Endometrial microvascular endothelial cells (primary cell): Measurements from ENCODE around the gene TAS1R1. TPM values are rescaled to one million over a fixed set of nuclear protein-coding genes. Genes with fewer than 3 reads are reported as not detected.

Experiments used
- in situ Hi-C: cut with HindIII; loops from 2 replicates; pipeline ENCODE4 v1.10.0; 2017; ENCODE audit warnings: low sequenced_read_pairs, low pct_unique_long_range_greater_than_20kb; ENCODE audit errors: inconsistent ontology term
- total RNA-seq: library from RNA; depleted of rRNA; stranded (reverse); fragments of >200 nt; gene quantifications from one replicate; pipeline ENCODE4 v1.2.3, GENCODE V29; 2015; ENCODE audit errors: inconsistent ontology term

The TAS1R1 gene
- total RNA-seq, 1 donor from 2014 or later, result not detected

GRCh38 chr1:6623269-6623965 lies 68.3 kb downstream of the TAS1R1 start:
- in situ Hi-C loops, result no loop called here

DNA sequence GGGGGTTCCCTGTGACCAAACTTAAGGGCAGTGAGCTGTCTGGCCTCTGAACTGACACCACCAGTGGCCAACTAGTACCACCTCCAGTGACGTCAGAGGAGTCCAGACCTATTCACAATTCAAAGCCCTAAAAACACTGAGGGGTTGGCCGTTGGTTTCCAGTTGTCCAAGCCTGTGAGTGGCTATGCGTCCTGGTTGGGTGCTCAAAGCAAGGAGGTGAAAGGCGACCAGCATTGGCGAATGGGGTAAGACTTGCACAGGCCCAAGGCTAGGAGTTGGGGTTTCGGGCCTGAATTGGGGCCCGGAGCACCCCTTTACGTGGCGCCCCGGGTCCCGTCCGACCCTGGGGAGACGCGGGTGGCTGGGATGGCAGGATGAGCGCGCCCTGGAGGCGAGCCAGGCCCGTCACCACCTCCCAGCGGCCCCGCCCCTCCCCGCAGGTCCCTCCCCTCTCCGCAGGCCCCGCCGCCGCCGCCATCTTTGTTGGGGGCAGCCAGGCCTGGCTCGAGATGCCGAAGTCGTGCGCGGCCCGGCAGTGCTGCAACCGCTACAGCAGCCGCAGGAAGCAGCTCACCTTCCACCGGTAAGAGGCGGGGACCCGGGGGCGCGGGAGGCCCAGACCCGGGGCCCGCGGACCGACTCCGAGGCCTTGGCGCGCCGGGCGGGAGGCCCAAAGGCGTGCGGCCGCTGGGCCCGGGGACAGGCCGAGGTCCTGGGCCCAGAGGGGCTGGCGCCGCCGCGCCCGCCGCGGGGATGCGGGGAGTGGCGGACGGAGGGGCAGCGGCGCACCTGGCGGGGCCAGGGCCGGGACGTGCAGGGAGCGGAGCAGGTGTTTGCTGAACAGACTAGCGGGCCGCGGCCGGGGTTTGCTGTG lies 69.8 kb downstream of the TAS1R1 start, which contains the start of gene THAP3:
TSS of gene THAP3 (plus strand) at position 159 of the 874 bp plus-strand sequence. CDS start at position 510, 351 bp downstream.
- in situ Hi-C loops, result no loop called here

DNA sequence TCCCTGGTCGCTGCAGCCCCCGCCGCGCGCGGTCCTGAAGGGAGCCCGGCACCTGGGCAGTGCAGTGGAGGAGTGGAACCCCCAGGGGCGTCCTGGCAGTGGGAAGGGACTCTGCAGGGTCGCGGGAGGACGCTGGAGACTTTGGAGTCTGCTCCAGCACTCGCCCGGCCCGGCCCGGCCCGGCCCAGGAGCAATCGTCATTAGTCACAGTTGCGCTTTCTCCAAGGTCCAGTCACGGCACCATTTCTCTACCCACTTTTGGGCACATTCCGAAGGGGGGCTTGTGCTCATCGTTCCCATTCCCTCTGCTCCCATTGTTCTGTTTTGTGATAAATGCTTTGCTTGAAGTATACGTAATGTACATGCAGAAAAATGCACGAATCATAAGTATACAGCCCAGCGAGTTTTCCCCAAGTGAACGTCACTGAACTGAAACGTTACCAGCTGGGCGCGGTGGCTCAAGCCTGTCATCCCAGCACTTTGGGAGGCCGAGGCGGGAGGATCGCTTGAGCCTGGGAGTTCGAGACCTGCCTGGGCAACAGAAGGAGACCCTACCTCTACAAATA lies 70.6 kb downstream of the TAS1R1 start:
- in situ Hi-C loops, result no loop called here

- in situ Hi-C loops, result no loop called here
These were observed 71.9 kb downstream of the TAS1R1 start for GRCh38 chr1:6627031-6627430.

DNA sequence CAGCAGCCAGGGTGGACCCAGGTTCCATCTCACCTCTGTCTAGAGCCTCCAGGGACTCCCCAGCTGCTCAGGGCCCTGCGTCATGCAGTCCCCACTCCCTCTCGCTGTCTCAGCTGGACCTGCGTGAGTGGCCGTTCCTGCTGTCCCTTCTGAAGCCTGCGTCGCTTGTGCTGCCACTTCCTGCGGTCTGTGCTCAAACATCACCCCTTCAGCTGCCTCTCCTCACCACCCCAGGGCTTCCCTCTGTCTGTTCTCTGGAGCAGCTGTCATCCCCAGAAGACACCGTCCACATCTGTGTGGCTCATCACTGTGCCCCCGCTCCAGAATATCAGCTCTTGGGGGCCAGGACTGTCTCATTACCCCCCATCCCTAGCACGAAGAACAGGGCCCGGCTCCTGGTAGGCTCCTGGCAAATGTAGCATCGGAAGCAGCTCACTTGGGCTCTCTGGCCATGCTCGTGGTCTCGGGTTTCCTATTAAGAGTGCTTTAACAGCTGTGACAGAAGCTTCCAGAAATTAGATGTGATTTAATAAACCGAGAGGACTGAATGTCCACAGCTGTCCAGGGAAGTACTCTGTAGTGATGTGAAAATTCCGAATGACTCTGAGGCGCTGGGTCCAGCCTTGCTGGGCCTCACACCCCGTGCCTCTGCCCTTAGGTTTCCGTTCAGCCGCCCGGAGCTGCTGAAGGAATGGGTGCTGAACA lies 72.9 kb downstream of the TAS1R1 start:
- in situ Hi-C loops, result no loop called here

GRCh38 chr1:6628971-6629479 lies 73.9 kb downstream of the TAS1R1 start:
- in situ Hi-C loops, result no loop called here

Other genes with a start within 250 kb of the TAS1R1 start
- 101 TPM for gene ACOT7, start 161.5 kb upstream of the TAS1R1 start, total RNA-seq
- gene HES2, start 135.4 kb upstream of the TAS1R1 start, total RNA-seq, result 31.5 TPM
- gene ESPN, start 130.5 kb upstream of the TAS1R1 start, total RNA-seq, result 0.46 TPM
- gene TNFRSF25, start 89.1 kb upstream of the TAS1R1 start, total RNA-seq, result 5.9 TPM
- gene PLEKHG5, start 63.6 kb upstream of the TAS1R1 start, total RNA-seq, result 27.6 TPM
- gene NOL9, start 794 bp upstream of the TAS1R1 start, total RNA-seq, result 44.9 TPM
- 9.1 TPM for gene ZBTB48, start 24.7 kb downstream of the TAS1R1 start, total RNA-seq
- gene KLHL21, start 47.6 kb downstream of the TAS1R1 start, total RNA-seq, result 47.0 TPM
- 6.9 TPM for gene PHF13, start 58.4 kb downstream of the TAS1R1 start, total RNA-seq
- gene THAP3, start 69.6 kb downstream of the TAS1R1 start, total RNA-seq, result 30.4 TPM
- 38.1 TPM for gene DNAJC11, start 146.5 kb downstream of the TAS1R1 start, total RNA-seq
- gene CAMTA1, start 230.1 kb downstream of the TAS1R1 start, total RNA-seq, result 89.0 TPM